CD4-positive, CD25-positive, alpha-beta regulatory T cell (primary cell): Measurements from ENCODE around the gene AGAP4. TPM values are rescaled to one million over a fixed set of nuclear protein-coding genes. Genes with fewer than 3 reads are reported as not detected.
"Not testable (repeated sequence)": the region's sequence is repeated elsewhere in the genome, so short reads cannot be mapped to it uniquely, and the experiment has no call there.

ENCODE experiments used
- ATAC-seq, 2 donors: fragments of 150-1000 bp; cut with Tn5 transposase; one replicate each; pipeline ENCODE4 v1.10.0; 2021; ENCODE audit warnings: low read depth in 2 of 2, moderate number of reproducible peaks in 2 of 2, moderate library complexity in 1 of 2
- DNase-seq, 3 donors: peaks; one replicate each; pipeline versions ENCODE4 v3.0.0 to v3.0.0-alpha.2; 2012 to 2022; ENCODE audit warnings: mixed read lengths in 1 of 3
- H3K27ac ChIP-seq: one replicate; pipeline ENCODE4 v1.7.0; 2013; ENCODE audit warnings: mild to moderate bottlenecking, low read length; ENCODE audit not compliant: insufficient read depth, poor library complexity, severe bottlenecking
- H3K27me3 ChIP-seq: one replicate; pipeline ENCODE4 v1.7.0; 2013; ENCODE audit warnings: low read length; ENCODE audit not compliant: control insufficient read depth, insufficient read depth
- H3K36me3 ChIP-seq: one replicate; pipeline ENCODE4 v1.7.0; 2013; ENCODE audit warnings: mild to moderate bottlenecking, low read length, moderate library complexity; ENCODE audit not compliant: control insufficient read depth, insufficient read depth
- H3K4me1 ChIP-seq: 2 replicates; pipeline ENCODE4 v1.7.0; 2013; ENCODE audit warnings: mild to moderate bottlenecking, low read length; ENCODE audit not compliant: insufficient read depth, control insufficient read depth, poor library complexity, severe bottlenecking
- H3K4me3 ChIP-seq: one replicate; pipeline ENCODE4 v1.7.0; 2013; ENCODE audit warnings: low read depth, mild to moderate bottlenecking, low read length, moderate library complexity
- H3K9me3 ChIP-seq, 2 experiments: 1 replicate in 1 of 2; 2 replicates in 1 of 2; pipeline ENCODE4 v1.7.0; 2013; ENCODE audit warnings: low read length in 2 of 2, mild to moderate bottlenecking in 1 of 2, moderate library complexity in 1 of 2; ENCODE audit not compliant: control insufficient read depth in 2 of 2
- H3K27ac Mint-ChIP-seq, 3 donors: one replicate each; pipeline ENCODE4 v1.8.0; 2020 to 2022; ENCODE audit warnings: mild to moderate bottlenecking in 3 of 3, mixed read lengths in 3 of 3, moderate library complexity in 2 of 3
- H3K27me3 Mint-ChIP-seq: one replicate; pipeline ENCODE4 v1.8.0; 2022; ENCODE audit warnings: mild to moderate bottlenecking, mixed read lengths
- H3K36me3 Mint-ChIP-seq: one replicate; pipeline ENCODE4 v1.8.0; 2020; ENCODE audit warnings: mixed read lengths
- H3K4me1 Mint-ChIP-seq, 4 donors: one replicate each; pipeline ENCODE4 v1.8.0; 2020 to 2022; ENCODE audit warnings: mixed read lengths in 4 of 4, mild to moderate bottlenecking in 1 of 4
- H3K4me3 Mint-ChIP-seq, 4 donors: one replicate each; pipeline ENCODE4 v1.8.0; 2020 to 2022; ENCODE audit warnings: mild to moderate bottlenecking in 4 of 4, mixed read lengths in 4 of 4, moderate library complexity in 3 of 4
- H3K9me3 Mint-ChIP-seq, 7 donors: one replicate each; pipeline ENCODE4 v1.8.0; 2020 to 2022; ENCODE audit warnings: mixed read lengths in 7 of 7, mild to moderate bottlenecking in 3 of 7, moderate library complexity in 2 of 7
- polyA plus RNA-seq, 4 donors: library from polyadenylated mRNA; unstranded; fragments of 300-500 nt; fragmentation: Illumina TruSeq; gene quantifications; one replicate each; pipeline ENCODE4 v1.2.3, GENCODE V29; 2021
- total RNA-seq: library from RNA; stranded (reverse); gene quantifications from one replicate; pipeline ENCODE4 v1.2.3, GENCODE V29; 2022

Gene AGAP4
- total and polyA plus RNA-seq, 5 donors from 2014 or later, result 0.88 to 24.8 (median 1.4) TPM; not detected in 1

- not testable (repeated sequence) for H3K9me3 Mint-ChIP-seq, ATAC-seq, H3K9me3 ChIP-seq, DNase-seq, H3K4me1 Mint-ChIP-seq, H3K27me3 ChIP-seq, H3K4me3 Mint-ChIP-seq, H3K27me3 Mint-ChIP-seq, H3K4me1 ChIP-seq, H3K27ac Mint-ChIP-seq, H3K27ac ChIP-seq, H3K4me3 ChIP-seq
- peaks cover 42% of the 10 kb centered on the region for H3K36me3 ChIP-seq
- peaks cover 28% of the 10 kb centered on the region for H3K36me3 Mint-ChIP-seq
These were observed 60.0 kb downstream of the AGAP4 start for GRCh38 chr10:45787212-45787741.

GRCh38 chr10:45786217-45786616 is 61.1 kb downstream of the AGAP4 start:
- not testable (repeated sequence) for H3K9me3 Mint-ChIP-seq, H3K4me1 ChIP-seq, H3K4me3 Mint-ChIP-seq, DNase-seq, H3K4me3 ChIP-seq, ATAC-seq, H3K4me1 Mint-ChIP-seq, H3K27ac ChIP-seq, H3K27ac Mint-ChIP-seq, H3K27me3 Mint-ChIP-seq, H3K9me3 ChIP-seq, H3K27me3 ChIP-seq
- H3K36me3 ChIP-seq, result peaks cover 40% of the 10 kb centered on the region
- peaks cover 28% of the 10 kb centered on the region for H3K36me3 Mint-ChIP-seq

Other genes starting within 250 kb of the AGAP4 start
- gene ZFAND4, start 174.7 kb downstream of the AGAP4 start, total RNA-seq, result 34.7 TPM
- 10 to 100 TPM; 17.4 to 19.9 (median 18.8) TPM for gene ZFAND4, start 174.7 kb downstream of the AGAP4 start, polyA plus RNA-seq
- 68.1 TPM for gene WASHC2C, start 120.2 kb downstream of the AGAP4 start, total RNA-seq
- gene WASHC2C, start 120.2 kb downstream of the AGAP4 start, polyA plus RNA-seq, result 10 to 100 TPM in 3 of 4 donors, 1 to 10 TPM in 1; 9.4 to 14.3 (median 12.7) TPM
- 32.1 TPM for gene TIMM23, start 125.0 kb upstream of the AGAP4 start, total RNA-seq
- 10 to 100 TPM; 73.9 to 90.1 (median 76.0) TPM for gene TIMM23, start 125.0 kb upstream of the AGAP4 start, polyA plus RNA-seq
- gene NCOA4, start 183.1 kb upstream of the AGAP4 start, total RNA-seq, result 69.1 TPM
- 100 to 1,000 TPM; 163 to 202 (median 181) TPM for gene NCOA4, start 183.1 kb upstream of the AGAP4 start, polyA plus RNA-seq
- not detected for gene MSMB, start 198.8 kb upstream of the AGAP4 start, total RNA-seq
- gene MSMB, start 198.8 kb upstream of the AGAP4 start, polyA plus RNA-seq, result not detected